ENCODE measurements around the gene UGT1A5. TPM values are rescaled to one million over a fixed set of nuclear protein-coding genes. Genes with fewer than 3 reads are reported as not detected.

Gene UGT1A5
- not detected for total RNA-seq
- long read RNA-seq = 0 reads

DNA sequence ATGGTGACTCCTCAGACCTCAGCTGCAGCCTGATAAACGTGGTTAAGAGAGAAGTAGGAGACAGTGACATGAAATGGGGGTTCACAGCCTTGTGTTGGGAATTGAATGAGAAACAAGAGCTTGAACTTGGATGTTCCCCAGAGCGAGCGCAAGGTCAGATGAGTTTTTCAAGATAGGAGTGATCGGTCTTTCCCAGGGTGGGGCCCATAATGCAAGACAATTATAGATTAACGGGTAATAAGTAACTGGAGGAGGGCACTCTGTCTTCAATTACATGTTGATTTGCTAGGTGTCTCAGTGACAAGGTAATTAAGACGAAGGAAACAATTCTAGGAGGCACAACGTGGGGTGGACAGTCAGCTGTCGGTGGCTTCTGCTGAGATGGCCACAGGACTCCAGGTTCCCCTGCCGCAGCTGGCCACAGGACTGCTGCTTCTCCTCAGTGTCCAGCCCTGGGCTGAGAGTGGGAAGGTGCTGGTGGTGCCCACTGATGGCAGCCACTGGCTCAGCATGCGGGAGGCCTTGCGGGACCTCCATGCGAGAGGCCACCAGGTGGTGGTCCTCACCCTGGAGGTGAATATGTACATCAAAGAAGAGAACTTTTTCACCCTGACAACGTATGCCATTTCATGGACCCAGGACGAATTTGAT, at the start of gene UGT1A5:
TSS of gene UGT1A5 (plus strand) at position 297 of the 651 bp plus-strand sequence. CDS start at position 382, 85 bp downstream.
- no peak for DNase-seq (ENCODE audit: missing footprints)
- intact Hi-C loops (cut with DNase I) = no loop called here
- no peak for ATAC-seq

DNA sequence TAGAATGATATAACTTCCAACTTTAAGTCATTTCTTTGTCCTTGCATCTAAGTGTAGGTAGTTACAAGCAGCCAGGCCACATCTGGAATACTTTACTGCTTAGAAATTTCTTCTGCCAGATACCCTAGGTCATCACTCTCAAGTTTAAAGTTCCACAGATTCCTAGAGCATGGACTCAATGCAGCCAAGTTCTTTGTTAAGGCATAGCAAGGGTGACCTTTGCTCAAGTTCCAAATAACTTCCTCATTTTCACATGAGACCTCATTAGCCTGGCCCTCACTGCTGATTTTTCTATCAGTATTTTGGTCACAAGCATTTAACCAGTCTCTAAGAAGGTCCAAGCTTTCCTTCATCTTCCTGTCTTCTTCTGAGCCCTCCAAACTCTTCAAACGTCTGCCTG, 48.8 kb upstream of the UGT1A5 start:
- intact Hi-C loops (cut with DNase I) = no loop called here

DNA sequence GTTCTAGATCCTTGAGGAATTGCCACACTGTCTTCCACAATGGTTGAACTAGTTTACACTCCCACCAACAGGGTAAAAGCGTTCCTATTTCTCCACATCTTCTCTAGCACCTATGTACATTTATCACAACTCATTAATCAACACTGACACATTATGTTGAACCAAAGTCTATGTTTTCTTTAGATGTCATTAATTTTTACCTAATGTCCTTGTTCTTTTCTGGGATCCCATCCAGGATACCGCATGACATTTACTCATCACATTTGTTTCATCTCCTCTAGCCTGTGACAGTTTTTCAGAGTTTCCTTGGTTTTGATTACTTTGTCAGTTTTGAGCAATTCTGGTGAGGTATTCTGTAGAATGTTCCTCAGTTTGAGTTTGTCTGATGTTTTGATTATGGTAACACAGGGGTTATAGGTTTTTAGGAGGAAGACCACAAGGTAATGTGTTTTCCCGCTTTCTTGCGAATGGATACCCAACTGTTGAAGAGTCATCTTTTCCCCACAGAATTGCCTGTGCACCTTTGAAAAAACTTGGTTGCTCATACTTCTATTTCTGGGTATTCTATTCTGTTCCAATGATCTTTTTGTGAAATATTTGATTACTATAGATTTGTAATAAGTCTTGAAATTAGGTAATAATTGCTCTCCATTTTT, 44.0 kb upstream of the UGT1A5 start:
- no peak for ATAC-seq
- intact Hi-C loops (cut with DNase I) = no loop called here

More for the DNA sequence above, 48.8 kb upstream of the UGT1A5 start:
- DNase-seq (ENCODE audit: missing footprints) (no peak), ATAC-seq (no peak)

DNA sequence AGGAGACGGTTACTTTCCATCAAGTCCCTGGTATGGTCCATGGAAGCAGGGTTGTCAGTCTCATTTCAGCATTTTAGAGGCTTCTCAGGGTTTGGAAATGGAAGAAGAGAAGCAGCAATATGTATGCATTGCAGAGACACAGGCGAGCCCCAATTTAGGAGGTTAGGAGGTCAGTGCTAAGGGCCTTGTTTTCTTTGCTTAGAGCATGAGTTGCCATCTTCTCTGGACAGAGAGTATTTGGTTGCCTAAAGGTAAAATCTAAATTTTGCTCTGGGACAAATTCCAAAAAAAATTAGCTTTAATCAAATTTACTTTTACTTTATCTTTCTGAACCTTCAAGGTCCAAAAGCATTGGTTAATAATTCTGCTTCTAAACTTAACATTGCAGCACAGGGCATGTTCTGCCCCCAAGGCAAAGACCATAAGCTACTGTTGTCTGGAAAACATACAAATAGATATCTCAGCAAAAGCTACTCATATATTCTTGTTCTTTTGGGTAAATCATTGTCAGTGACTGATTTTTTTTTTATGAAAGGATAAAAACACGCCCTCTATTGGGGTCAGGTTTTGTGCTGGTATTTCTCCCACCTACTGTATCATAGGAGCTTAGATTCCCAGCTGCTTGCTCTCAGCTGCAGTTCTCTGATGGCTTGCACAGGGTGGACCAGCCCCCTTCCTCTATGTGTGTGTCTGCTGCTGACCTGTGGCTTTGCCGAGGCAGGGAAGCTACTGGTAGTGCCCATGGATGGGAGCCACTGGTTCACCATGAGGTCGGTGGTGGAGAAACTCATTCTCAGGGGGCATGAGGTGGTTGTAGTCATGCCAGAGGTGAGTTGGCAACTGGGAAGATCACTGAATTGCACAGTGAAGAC, 41.2 kb upstream of the UGT1A5 start, which contains the start of gene UGT1A9:
TSS of gene UGT1A9 (plus strand) at position 609 of the 872 bp plus-strand sequence. CDS start at position 646, 37 bp downstream.
- DNase-seq (ENCODE audit: missing footprints) (no peak), ATAC-seq (no peak)
- intact Hi-C loops (cut with DNase I) = no loop called here

More for the DNA sequence above, 44.0 kb upstream of the UGT1A5 start:
- no peak for DNase-seq (ENCODE audit: missing footprints)

DNA sequence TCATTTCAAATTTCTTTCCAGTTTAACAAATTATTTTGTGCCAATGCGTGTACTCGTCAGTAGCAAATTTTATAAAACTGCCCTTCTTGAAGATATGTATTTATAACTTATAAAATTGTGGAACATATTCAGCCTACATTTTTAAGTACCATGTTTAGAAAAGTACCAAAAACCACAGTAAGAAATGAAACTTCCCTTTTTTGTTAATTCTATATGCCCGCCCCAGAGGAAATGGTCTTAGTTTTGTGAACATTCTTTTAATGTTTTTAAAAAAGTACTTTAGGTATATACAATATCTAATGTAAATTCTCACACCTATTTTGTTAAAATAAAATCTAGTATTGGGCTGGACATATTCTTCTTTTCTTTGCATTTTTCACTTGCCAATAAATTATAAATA, 39.8 kb upstream of the UGT1A5 start:
- intact Hi-C loops (cut with DNase I) = no loop called here
- DNase-seq (ENCODE audit: missing footprints) (no peak), ATAC-seq (no peak)

DNA sequence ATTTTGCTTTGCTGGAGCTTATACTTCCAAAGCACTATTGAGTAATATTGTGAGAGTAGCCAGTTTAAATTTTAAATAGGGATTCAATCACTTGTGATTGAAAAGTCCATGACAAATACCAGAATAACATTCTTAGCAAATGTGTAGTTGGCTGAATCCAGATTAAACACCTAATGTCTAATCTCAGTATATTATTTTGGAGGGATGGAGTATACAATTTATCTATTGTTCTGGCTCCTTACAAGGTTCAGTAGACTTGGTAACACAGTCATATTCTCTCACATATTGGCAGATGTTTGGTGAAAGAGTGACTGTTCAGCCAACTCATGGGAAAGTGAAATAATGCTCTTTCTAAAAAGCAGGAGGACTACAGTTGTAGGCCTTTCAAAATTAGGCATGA, 38.8 kb upstream of the UGT1A5 start:
- no peak for ATAC-seq
- DNase-seq (ENCODE audit: missing footprints) = no peak
- intact Hi-C loops (cut with DNase I) = no loop called here

DNA sequence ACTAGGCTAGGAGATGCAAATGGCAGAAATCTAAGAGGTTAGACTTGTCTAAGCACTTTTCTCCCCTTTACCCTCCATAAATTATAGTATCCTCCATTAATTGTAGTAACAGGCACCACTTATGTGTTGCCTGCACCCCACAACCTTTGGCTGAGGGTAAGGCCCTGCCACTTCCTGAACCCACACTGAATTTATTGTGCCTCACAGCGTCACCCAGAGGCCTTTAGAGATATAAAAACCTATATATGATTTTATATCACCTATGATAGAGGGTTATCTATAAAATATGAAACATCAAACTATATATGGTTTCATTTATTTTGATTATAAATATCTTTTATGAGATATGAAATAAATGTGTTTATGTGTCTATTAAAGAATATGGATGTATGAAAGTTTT, 38.4 kb upstream of the UGT1A5 start:
- no peak for DNase-seq (ENCODE audit: missing footprints)
- no peak for ATAC-seq

DNA sequence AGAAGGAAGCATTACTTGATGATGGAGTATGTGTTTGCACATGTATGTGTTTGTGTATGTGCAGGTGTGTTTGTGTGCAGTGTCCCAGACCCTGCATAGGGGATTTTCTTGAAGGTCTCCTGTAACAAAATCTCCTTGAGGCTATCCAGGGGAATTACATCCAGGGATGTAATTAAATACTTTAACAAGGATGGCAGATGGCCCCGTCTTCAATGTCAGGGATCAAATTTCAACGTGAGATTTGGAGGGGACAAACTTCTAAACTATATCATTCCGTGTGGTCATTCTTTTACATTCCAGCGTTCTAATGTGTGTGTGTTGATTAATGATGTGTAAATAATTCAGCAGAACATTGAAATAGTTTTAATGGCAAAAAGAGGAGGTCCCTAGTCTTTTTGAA, 37.7 kb upstream of the UGT1A5 start:
- intact Hi-C loops (cut with DNase I) = no loop called here
- no peak for DNase-seq (ENCODE audit: missing footprints)
- no peak for ATAC-seq

More for the DNA sequence above, 38.4 kb upstream of the UGT1A5 start:
- intact Hi-C loops (cut with DNase I) = no loop called here

DNA sequence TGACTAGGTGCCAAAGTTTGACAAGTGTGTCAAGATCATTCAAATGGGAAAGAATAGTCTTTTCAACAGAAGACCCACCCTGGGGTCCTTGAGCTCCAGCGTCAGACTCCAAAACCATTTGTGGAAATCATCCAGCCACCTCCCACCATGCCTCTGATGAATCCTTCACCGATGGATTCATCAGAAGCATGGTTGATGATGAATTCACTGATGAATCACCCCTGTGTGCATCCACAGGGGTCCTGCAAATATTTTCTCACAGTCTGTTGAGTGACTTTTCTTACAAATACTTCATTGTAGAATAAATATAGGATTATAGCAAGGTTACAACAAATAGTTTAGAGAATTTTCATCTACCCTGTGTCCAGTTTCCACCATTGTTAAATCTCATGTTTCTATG, 36.7 kb upstream of the UGT1A5 start:
- intact Hi-C loops (cut with DNase I) = no loop called here
- ATAC-seq = no peak
- DNase-seq (ENCODE audit: missing footprints) = no peak

DNA sequence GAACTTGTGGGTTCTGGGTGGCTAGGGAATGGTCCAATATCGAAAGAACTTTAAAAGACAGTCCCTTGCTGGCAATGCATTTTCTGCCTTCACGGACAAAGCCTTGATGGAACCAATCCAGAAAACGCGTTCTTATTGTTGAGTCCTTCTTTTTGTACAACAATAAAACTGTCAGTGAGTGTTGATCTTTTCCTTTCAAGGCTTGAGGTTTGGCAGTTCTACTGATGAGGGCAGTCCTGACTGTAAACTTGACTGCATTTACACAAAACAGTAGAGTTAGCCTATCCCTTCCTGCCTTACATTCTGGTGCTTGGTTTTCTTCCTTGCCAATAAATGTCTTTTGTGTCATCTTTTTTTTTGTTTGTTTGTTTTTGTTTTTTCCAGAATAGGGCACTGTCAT, 33.5 kb upstream of the UGT1A5 start:
- intact Hi-C loops (cut with DNase I) = no loop called here
- ATAC-seq = no peak
- DNase-seq (ENCODE audit: missing footprints) = no peak

DNA sequence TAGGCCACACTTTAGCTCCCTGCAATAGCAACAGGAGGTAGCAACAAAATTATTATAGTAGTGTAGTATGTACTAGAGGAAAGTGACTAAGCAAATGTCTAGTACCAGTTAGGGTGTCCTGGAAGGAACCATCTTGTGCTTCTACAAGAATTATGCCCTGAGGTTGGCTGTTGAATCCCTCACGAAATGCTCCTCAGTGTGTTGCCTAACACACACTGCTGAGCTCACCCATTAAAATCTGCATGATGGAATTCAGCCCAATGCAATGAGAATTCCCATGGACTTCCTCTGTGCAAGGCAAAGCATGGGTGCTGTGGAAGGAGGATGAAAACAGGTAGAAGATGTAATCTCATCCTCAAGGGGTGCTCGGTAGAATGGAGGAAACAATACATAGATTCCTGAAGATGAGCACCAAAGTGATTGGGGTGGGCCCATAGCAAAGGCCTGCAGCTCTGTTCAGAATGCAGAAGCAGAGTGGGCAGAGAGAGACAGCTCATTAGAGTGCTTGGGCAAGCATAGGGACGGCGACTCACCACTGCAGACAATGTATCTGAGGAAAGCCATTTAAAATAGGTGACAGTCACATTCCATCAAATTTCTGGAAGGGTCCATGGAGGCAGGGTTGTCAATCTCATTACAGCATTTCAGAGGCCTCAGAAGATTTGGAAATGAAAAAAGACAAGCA, 32.2 kb upstream of the UGT1A5 start:
- intact Hi-C loops (cut with DNase I) = no loop called here
- DNase-seq (ENCODE audit: missing footprints) (peak; percentile 31), ATAC-seq (no peak)

DNA sequence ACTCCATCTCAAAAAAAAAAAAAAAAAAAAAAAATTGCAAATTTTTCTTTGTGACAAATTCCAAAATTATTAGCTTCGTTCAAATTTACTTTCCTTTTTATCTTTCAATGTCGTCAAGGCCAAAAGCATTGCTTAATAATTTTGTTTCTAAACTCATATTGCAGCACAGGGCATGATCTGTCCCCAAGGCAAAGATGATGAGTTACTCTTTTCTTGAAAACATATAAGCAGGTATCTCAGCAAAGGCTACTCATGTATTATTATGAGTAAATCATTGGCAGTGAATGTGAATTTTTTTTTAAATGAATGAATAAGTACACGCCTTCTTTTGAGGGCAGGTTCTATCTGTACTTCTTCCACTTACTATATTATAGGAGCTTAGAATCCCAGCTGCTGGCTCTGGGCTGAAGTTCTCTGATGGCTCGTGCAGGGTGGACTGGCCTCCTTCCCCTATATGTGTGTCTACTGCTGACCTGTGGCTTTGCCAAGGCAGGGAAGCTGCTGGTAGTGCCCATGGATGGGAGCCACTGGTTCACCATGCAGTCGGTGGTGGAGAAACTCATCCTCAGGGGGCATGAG, 31.1 kb upstream of the UGT1A5 start, which contains the start of gene UGT1A7:
TSS of gene UGT1A7 (plus strand) at position 381 of the 579 bp plus-strand sequence. CDS start at position 418, 37 bp downstream.
- ATAC-seq = no peak

DNA sequence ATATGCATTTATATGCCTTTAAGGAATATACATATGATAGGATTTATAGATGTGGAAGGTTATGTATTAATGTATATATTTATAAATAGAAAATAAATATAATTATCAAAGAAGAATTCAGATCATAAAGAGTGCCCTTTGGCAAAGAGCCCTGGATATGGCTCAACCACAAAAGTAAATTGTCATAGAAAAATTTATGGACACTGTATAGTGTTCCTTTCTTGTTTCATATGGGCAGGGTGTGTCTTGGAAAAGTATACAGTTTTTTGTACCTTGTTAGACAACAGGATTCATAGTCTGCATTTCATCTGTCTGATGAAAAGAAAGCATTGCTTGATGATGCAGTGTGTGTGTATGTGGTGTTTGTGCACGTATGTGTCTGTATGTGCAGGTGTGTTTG, 28.1 kb upstream of the UGT1A5 start:
- DNase-seq (ENCODE audit: missing footprints) = no peak
- intact Hi-C loops (cut with DNase I) = no loop called here
- ATAC-seq = no peak

More for the DNA sequence above, 31.1 kb upstream of the UGT1A5 start, which contains the start of gene UGT1A7:
- intact Hi-C loops (cut with DNase I) = no loop called here
- DNase-seq (ENCODE audit: missing footprints) = no peak

DNA sequence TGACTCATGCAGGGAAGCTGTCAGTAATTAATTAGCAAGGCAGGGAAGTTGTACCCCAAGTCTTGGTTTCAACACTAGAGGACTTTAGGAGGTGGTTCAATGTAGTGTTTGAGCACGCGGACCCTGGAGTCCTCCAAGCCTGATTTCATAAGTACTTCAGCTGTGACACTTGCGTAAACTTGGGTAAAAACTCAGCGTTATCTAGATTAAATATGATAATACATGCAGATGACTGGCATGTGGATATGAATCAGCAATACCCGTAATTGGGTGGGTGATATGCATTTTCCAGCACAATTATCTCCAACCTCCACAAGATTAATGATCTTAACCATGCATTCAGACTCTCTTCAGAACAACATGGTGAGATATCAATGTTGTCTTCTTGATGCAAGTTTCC, 25.8 kb upstream of the UGT1A5 start:
- intact Hi-C loops (cut with DNase I) = no loop called here
- DNase-seq (ENCODE audit: missing footprints) (no peak), ATAC-seq (no peak)

DNA sequence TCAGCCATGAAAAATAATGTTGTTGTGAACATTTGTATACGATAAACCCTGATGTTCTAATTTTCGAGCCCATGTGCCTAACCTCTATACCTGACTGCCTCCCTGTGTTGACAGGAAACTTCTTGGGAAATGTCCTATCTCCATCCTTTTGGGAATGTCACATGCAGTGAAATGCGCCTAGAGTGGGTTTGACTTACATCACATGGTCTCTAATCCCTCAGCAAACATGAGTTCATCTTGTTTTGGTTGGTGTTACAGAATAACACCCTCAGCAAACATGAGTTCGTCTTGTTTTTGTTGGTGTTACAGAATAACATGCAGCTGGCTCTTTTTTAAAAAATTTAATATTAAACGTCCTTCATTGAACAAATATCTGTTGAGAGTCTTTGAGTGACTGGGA, 24.4 kb upstream of the UGT1A5 start:
- no peak for ATAC-seq
- intact Hi-C loops (cut with DNase I) = no loop called here
- no peak for DNase-seq (ENCODE audit: missing footprints)

DNA sequence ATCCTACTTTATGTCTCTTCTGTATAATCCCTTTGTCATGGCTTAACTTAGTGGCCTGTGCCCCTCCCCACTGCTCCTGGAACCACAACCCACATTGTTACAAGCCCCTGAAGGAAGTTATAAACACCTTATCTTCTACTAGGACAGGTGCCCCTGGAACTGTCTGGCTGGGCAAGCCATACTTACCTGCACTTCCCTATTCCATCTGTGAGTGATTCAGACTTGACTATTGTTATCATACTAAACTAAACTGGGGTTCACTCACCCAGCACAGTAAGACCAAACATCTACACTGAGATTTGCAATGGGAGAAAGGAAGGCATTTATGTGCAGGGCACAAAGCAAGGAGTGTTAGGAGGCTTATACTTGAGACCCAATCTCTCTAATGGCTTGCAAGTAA, 23.7 kb upstream of the UGT1A5 start:
- intact Hi-C loops (cut with DNase I) = no loop called here
- DNase-seq (ENCODE audit: missing footprints) (no peak), ATAC-seq (no peak)

DNA sequence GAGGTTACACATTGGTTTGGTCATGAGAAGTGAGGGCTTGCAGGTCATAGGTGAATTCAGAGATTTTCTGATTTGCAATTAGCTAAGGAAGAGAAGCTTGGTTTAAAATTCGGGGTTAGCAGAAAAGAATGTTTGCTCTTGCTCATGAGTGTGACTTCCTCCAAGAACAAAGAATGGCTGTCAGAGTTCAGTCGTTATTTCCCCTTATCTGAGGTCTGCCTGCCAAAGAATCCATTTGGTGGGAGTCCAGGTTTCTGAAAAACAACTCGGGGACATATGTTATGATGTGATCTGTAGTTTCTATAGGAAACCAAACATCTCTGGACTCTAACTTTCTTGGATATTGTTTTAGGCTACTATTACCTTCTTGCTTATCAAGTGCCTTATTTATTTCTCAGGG, 23.2 kb upstream of the UGT1A5 start:
- no peak for ATAC-seq

DNA sequence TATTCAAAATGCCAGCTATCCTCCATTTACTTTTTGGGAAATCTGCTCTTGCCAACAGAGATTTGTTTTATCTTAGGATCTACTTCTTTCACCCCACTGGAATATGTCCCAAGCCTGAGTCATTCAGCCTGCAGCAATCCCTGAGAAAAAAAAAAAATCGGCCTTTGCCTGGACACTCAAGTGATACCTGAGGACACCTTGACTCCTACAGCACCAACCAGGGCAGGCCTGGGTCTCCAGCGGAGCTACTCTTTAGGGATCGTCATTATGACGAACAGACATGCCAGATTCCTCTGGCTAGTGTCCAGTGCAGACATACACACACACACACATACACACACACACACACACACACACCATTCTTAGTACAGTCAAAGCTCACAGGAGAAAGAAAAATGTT, 22.3 kb upstream of the UGT1A5 start:
- DNase-seq (ENCODE audit: missing footprints) (no peak), ATAC-seq (no peak)
- intact Hi-C loops (cut with DNase I) = no loop called here

More for the DNA sequence above, 23.2 kb upstream of the UGT1A5 start:
- intact Hi-C loops (cut with DNase I) = no loop called here
- no peak for DNase-seq (ENCODE audit: missing footprints)

All from Right ventricle myocardium inferior (tissue), 1 donor.